ENCODE results near the gene TUBB2B.
"Not testable (repeated sequence)": the region's sequence is repeated elsewhere in the genome, so short reads cannot be mapped to it uniquely, and the experiment has no call there.

Gene TUBB2B

GRCh38 chr6:3209114-3210023, 18.1 kb downstream of the TUBB2B start:
- peak; percentile 77 for DNase-seq

GRCh38 chr6:3208775-3209113, 18.7 kb downstream of the TUBB2B start:
- no peak for DNase-seq

GRCh38 chr6:3208098-3208774, 19.2 kb downstream of the TUBB2B start:
- no peak for DNase-seq

- no peak for DNase-seq
Measured at GRCh38 chr6:3206339-3207015, 21.0 kb downstream of the TUBB2B start.

- DNase-seq: no peak
Measured at GRCh38 chr6:3205913-3206312, 21.5 kb downstream of the TUBB2B start.

GRCh38 chr6:3204921-3205320, 22.5 kb downstream of the TUBB2B start:
- no peak for DNase-seq

GRCh38 chr6:3202999-3203696, 24.3 kb downstream of the TUBB2B start:
- no peak for DNase-seq

GRCh38 chr6:3201388-3201787, 26.1 kb downstream of the TUBB2B start:
- DNase-seq: no peak

GRCh38 chr6:3200682-3201081, 26.8 kb downstream of the TUBB2B start:
- no peak for DNase-seq

- no peak for DNase-seq
Measured at GRCh38 chr6:3199382-3199781, 28.1 kb downstream of the TUBB2B start.

- not testable (repeated sequence) for DNase-seq
Measured at GRCh38 chr6:3197734-3198133, 29.7 kb downstream of the TUBB2B start.

GRCh38 chr6:3196770-3197169, 30.7 kb downstream of the TUBB2B start:
- DNase-seq: no peak

GRCh38 chr6:3195695-3196497, 31.6 kb downstream of the TUBB2B start:
- DNase-seq: no peak

- DNase-seq: no peak
Measured at GRCh38 chr6:3195420-3195694, 32.1 kb downstream of the TUBB2B start.

- DNase-seq: no peak
Measured at GRCh38 chr6:3194535-3195419, 32.7 kb downstream of the TUBB2B start.

GRCh38 chr6:3193102-3193849, 34.2 kb downstream of the TUBB2B start:
- no peak for DNase-seq

- no peak for DNase-seq
Measured at GRCh38 chr6:3190779-3191178, 36.7 kb downstream of the TUBB2B start.

GRCh38 chr6:3190056-3190455, 37.4 kb downstream of the TUBB2B start:
- no peak for DNase-seq

GRCh38 chr6:3189192-3189591, 38.3 kb downstream of the TUBB2B start:
- not testable (repeated sequence) for DNase-seq

- DNase-seq: no peak
Measured at GRCh38 chr6:3188262-3188661, 39.2 kb downstream of the TUBB2B start.

- DNase-seq: no peak
Measured at GRCh38 chr6:3186974-3187382, 40.5 kb downstream of the TUBB2B start.

Measured in NCI-H2107 (cell line).